IPS-18a (cell line): ENCODE measurements around the gene PAFAH2.

Experiments
- H3K27ac ChIP-seq: one replicate; pipeline ENCODE4 v1.5.1; 2013; ENCODE audit warnings: low read length
- H3K27me3 ChIP-seq: one replicate; pipeline ENCODE4 v1.6.1; 2013; ENCODE audit warnings: mild to moderate bottlenecking, low read length; ENCODE audit not compliant: control insufficient read depth, insufficient read depth
- H3K36me3 ChIP-seq: one replicate; pipeline ENCODE4 v1.6.1; 2013; ENCODE audit warnings: low read depth, low read length; ENCODE audit not compliant: control insufficient read depth
- H3K4me1 ChIP-seq: one replicate; pipeline ENCODE4 v1.6.1; 2013; ENCODE audit warnings: low read depth, low read length; ENCODE audit not compliant: control insufficient read depth
- H3K4me3 ChIP-seq: one replicate; pipeline ENCODE4 v1.5.1; 2013; ENCODE audit warnings: low read length
- H3K9ac ChIP-seq: one replicate; pipeline ENCODE4 v1.6.1; 2013; ENCODE audit warnings: mild to moderate bottlenecking, low read length, moderate library complexity
- H3K9me3 ChIP-seq: one replicate; pipeline ENCODE4 v1.6.1; 2013; ENCODE audit warnings: low read depth, low read length; ENCODE audit not compliant: control insufficient read depth

PAFAH2 gene

GRCh38 chr1:26003756-26004155 is 5.9 kb upstream of the PAFAH2 start:
- H3K9ac ChIP-seq: no peak overlapping the region
- H3K4me1 ChIP-seq: peaks cover 5% of the 10 kb centered on the region
- no peak overlapping the region for H3K4me3 ChIP-seq
- no peaks in the 10 kb centered on the region for H3K9me3 ChIP-seq
- no peaks in the 10 kb centered on the region for H3K36me3 ChIP-seq
- H3K27ac ChIP-seq: no peak overlapping the region
- no peaks in the 10 kb centered on the region for H3K27me3 ChIP-seq

- Histone ChIP-seq H3K9ac (no peak overlapping the region), H3K36me3 (no peaks in the 10 kb centered on the region), H3K27ac (no peak overlapping the region), H3K27me3 (no peaks in the 10 kb centered on the region), H3K4me1 (peaks cover 10% of the 10 kb centered on the region), H3K4me3 (no peak overlapping the region), H3K9me3 (no peaks in the 10 kb centered on the region)
These were observed 5.4 kb upstream of the PAFAH2 start for GRCh38 chr1:26003262-26003661.

GRCh38 chr1:25999041-25999800 is 1.4 kb upstream of the PAFAH2 start:
- no peaks in the 10 kb centered on the region for H3K36me3 ChIP-seq
- no peaks in the 10 kb centered on the region for H3K9me3 ChIP-seq
- H3K9ac ChIP-seq: no peak overlapping the region
- H3K4me1 ChIP-seq: peaks cover 18% of the 10 kb centered on the region
- H3K27me3 ChIP-seq: no peaks in the 10 kb centered on the region
- no peak overlapping the region for H3K27ac ChIP-seq
- no peak overlapping the region for H3K4me3 ChIP-seq

GRCh38 chr1:25996966-25997827 is 666 bp downstream of the PAFAH2 start:
- Histone ChIP-seq H3K4me3 (peak overlapping the region; percentile 68), H3K27ac (peak overlapping the region; percentile 8), H3K9ac (peak overlapping the region; percentile 63), H3K9me3 (no peaks in the 10 kb centered on the region), H3K4me1 (peaks cover 23% of the 10 kb centered on the region), H3K36me3 (no peaks in the 10 kb centered on the region), H3K27me3 (no peaks in the 10 kb centered on the region)

- Histone ChIP-seq H3K27me3 (no peaks in the 10 kb centered on the region), H3K36me3 (no peaks in the 10 kb centered on the region), H3K27ac (no peak overlapping the region), H3K4me3 (no peak overlapping the region), H3K9me3 (no peaks in the 10 kb centered on the region), H3K9ac (no peak overlapping the region), H3K4me1 (peaks cover 23% of the 10 kb centered on the region)
These were observed 3.3 kb downstream of the PAFAH2 start for GRCh38 chr1:25994402-25995150.

GRCh38 chr1:25993197-25993951 is 4.5 kb downstream of the PAFAH2 start:
- no peaks in the 10 kb centered on the region for H3K36me3 ChIP-seq
- no peak overlapping the region for H3K9ac ChIP-seq
- no peaks in the 10 kb centered on the region for H3K9me3 ChIP-seq
- no peak overlapping the region for H3K27ac ChIP-seq
- H3K27me3 ChIP-seq: no peaks in the 10 kb centered on the region
- peaks cover 14% of the 10 kb centered on the region for H3K4me1 ChIP-seq
- H3K4me3 ChIP-seq: no peak overlapping the region

GRCh38 chr1:25992689-25993171 is 5.1 kb downstream of the PAFAH2 start:
- Histone ChIP-seq H3K4me3 (no peak overlapping the region), H3K27me3 (no peaks in the 10 kb centered on the region), H3K9ac (no peak overlapping the region), H3K4me1 (peaks cover 13% of the 10 kb centered on the region), H3K9me3 (no peaks in the 10 kb centered on the region), H3K36me3 (peaks cover 5% of the 10 kb centered on the region), H3K27ac (no peak overlapping the region)

GRCh38 chr1:25991937-25992688 is 5.8 kb downstream of the PAFAH2 start:
- H3K9ac ChIP-seq: no peak overlapping the region
- H3K4me3 ChIP-seq: no peak overlapping the region
- H3K9me3 ChIP-seq: no peaks in the 10 kb centered on the region
- H3K36me3 ChIP-seq: peaks cover 5% of the 10 kb centered on the region
- no peaks in the 10 kb centered on the region for H3K27me3 ChIP-seq
- no peak overlapping the region for H3K27ac ChIP-seq
- peaks cover 10% of the 10 kb centered on the region for H3K4me1 ChIP-seq

- Histone ChIP-seq H3K36me3 (peaks cover 7% of the 10 kb centered on the region), H3K4me1 (peaks cover 7% of the 10 kb centered on the region), H3K27me3 (no peaks in the 10 kb centered on the region), H3K9ac (no peak overlapping the region), H3K27ac (no peak overlapping the region), H3K9me3 (no peaks in the 10 kb centered on the region), H3K4me3 (no peak overlapping the region)
These were observed 7.0 kb downstream of the PAFAH2 start for GRCh38 chr1:25990702-25991395.

- peaks cover 13% of the 10 kb centered on the region for H3K36me3 ChIP-seq
- H3K9ac ChIP-seq: no peak overlapping the region
- H3K27ac ChIP-seq: no peak overlapping the region
- peaks cover 7% of the 10 kb centered on the region for H3K4me1 ChIP-seq
- no peaks in the 10 kb centered on the region for H3K9me3 ChIP-seq
- H3K27me3 ChIP-seq: no peaks in the 10 kb centered on the region
- H3K4me3 ChIP-seq: no peak overlapping the region
These were observed 7.6 kb downstream of the PAFAH2 start for GRCh38 chr1:25990251-25990650.
